NCI-H2227 (cell line): ENCODE data around the gene MTR.

Experiments used
- DNase-seq: peaks from one replicate; lab custom pipeline; 2025; ENCODE audit not compliant: unreplicated experiment; lab: John Stamatoyannopoulos, UW

Gene MTR

DNA sequence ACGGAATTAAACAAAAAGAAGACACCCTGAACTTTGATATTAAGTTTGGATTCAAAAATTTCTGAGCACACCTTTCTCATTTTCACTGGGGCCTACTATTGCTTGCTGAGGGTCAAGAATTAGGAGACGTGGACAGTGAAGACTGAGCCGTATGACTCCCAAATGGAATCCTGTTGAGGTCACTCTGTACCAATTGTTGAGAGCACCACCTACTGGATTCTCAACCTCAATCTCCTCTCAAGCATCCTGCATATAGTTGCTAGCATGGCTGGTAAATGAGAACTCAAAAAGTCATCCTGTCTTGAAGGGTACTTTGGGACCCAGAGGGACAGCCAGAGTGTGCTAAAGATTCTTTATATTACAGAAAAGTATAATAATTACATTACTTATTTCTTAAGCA, 20.2 kb upstream of the MTR start:
- DNase-seq: peak; percentile 20

DNA sequence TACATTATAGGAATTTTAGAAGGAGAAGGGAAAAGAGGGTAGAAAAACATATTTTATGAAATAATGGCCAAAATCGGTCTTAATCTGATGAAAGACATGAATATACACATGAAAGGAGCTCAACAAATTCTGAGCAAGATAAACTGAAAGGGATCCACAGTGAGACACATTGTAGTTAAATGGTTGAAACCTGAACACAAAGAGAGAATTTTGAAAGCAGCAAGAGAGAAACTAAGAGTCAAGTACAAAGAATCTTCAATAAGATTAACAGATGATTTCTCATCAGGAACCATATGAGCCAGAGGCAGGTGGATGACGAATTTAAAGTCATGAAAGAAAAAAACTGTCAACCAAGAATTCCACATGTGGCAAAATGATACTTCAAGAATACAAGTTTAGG, 15.8 kb upstream of the MTR start:
- DNase-seq: no peak

DNA sequence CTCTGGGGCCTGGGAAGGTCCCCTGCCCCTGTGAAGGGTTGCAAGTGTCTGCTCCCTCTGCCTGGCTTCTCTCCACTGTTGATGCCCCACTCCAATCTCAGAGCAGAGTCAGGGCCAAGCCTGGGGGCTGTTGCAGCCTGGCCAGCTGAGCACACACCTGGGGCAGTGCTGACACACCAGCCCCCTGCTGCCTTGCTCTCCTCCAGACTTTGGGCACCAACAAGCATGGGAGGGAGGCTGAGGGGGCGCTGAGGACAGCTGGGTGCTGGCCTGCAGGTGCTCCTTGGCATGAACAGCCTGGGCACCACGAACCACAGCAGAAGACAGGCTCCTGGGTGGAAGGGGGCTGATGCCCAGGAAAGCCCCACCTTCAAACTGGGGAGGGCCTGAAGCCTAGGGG, 9.6 kb upstream of the MTR start:
- DNase-seq: no peak

DNA sequence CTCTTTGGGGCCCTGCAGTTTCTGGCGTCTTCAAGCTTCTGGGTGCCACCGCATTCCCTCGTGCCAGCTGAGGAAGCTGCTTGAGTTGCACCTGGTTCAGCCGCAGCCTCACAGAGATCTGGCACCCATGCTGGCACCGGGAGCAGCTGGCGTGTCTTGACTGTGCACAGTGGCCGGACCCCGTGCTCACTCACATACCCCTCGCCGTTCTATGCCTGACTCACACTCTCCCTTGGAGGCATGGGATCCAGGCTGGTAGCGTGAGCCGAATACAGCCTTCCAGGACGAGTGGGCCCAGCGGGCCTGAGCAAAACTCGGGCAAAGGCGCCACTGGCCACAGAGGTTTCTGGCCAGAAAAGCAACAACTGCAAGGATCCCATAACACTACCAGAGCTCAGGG, 8.6 kb upstream of the MTR start:
- DNase-seq: no peak

DNA sequence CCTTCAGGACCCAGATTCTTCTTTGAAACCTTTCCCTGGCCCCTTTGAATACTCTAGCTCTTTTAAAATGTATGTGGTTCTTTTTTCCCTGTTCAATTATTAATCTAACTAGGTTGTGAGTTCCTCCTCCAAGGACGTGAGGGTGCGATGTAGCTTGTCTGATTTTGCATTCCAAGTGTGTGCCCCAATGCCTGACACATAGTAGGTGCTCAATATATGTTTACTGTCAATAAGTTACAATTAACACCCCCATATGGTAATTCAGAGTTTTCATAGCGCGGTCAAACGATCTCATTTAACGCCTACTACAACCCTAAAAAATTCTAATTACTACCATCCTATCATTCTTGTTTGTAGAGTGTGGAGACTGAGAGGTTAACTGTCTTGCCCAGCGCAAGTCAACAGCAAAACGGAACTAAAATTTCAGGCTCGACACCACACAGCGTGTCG, 482 bp upstream of the MTR start:
- no peak for DNase-seq

DNA sequence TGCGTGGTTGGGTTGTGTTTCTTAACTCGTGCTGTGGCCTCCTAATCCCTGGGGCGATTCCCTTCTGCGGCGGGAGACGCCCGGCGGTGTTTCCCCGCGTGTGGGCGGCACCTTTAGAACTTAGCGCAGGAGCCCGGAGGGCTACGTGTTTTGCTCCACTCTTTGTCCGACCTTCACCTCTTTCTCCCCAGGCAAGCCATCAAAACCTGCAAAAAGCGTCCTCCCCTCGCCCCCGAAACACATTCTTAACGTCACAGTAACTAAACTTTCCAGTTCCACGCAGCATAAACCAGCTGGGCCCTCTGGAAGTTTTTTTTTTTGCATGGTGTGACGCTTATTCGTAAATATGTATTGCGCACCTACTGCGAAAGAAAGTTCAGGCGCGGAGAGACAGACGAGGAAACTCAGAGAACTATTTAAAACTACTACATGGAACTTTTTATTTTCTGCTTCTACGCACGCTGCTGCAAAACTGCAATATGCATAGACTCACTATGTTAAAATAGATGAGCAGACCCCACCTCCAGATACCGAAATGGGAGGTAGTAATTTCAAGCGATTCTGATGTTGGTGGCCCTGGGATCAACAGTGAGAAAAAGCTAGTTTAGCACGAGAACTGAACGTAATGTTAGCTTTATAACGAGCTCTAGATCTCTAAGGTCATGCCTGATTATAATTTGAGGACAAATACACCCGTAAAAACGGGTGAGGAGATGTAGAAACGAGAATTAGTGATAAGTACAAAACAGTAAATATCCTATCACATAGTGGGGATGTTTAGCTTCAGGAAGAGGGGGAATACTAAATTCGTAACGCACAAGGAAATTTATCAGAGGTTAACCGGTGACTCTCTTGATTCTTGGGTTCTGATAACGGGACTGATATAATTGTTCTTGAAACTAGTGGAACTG, 920 bp downstream of the MTR start:
- no peak for DNase-seq

DNA sequence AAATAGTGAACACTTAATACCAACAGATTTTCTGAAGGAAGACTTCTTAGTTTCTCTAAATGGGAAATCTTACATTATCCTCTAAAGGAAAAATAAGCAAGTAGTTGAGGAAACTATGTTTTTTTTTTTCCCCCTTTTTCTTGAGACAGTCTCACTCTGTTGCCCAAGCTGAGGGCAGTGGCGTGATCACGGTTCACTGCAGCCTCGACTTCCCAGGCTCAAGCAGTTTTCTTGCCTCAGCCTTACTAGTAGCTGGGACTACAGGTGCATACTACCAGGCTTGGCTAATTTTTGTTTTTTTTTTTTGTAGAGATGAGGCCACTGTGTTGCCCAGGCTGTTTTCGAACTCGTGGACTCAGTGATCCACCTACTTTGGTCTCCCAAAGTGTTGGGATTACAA, 3.9 kb downstream of the MTR start:
- DNase-seq: no peak

DNA sequence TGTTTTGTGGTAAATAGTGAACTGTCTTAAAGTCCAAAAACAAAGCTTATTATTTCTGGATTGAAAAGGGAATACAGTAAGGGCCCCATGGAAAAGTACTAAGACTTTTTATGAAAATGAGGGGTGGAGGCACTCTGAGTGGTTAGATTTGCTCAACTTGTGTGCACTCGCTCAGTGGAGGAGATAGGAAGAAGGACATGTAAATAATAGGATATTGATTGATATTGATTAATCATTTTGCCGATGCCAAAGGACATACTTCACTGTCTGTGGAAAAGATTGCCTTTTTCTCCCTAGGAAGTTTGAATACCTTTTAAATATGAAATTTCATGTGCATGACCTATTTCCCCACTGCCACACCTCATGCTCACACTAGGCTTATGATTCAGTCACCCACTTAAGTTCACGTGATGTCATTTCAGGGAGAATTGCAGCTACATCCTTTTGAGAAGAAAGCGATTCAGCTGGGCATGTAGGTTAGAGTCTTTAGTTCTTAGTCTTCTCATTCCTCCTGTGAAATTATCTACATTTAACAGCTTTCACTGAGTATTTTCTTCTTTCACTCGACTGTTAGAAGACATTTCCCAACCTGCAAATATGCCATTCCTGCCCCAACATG, 5.0 kb downstream of the MTR start:
- DNase-seq: no peak

DNA sequence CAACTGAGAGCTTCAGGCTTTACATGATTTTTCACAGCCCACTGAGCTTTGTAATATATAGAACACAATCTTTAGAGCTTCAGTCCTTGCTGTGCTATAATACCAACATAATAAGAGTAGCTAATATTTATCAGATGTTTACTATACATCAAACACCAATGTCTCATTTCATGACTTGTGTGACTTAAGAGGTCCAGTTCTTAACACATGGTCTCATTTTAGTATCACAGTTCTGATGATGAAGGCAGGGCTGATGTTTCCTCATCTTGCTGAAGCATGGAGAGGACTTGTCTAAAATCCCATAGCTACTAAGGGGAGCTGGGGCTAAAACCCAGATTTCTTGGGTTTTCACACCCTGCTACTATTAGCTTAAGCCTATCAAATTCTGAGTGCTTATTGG, 5.5 kb downstream of the MTR start:
- no peak for DNase-seq

DNA sequence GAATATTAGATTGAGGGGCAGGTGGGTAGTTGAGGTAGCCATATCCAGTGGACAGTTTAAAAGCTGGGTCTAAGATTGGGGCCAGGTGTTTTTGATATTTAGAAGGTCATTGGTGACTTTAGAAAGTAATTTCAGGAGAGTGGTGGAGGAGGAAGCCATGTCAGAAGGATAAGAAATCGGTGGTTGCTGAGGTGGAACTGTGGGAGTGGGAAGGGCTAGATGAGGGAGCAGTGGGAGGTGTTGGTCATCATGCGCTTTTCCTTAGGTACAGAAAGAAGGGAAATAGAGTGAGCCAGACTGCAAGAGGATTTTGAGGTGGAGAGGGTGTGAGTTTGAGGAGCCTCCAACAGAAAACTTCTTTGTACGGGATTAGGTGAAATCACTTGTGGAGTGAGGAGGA, 7.2 kb downstream of the MTR start:
- no peak for DNase-seq

DNA sequence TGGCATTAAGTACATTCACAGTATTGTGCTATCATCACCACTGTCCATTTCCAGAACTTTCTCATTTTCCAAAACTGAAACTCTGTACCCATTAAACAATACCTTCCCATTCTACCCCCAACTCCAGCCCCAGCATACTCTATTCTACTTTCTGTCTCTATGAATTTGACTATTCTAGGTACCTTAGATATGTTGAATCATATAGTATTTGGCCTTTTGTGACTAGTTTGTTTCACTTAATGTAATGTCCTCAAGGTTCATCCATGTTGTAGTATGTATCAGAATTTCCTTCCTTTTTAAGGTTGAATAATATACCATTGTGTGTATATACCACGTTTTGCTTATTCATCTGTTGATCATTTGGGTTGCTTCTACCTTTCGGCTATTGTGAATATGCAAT, 11.5 kb downstream of the MTR start:
- DNase-seq: no peak

DNA sequence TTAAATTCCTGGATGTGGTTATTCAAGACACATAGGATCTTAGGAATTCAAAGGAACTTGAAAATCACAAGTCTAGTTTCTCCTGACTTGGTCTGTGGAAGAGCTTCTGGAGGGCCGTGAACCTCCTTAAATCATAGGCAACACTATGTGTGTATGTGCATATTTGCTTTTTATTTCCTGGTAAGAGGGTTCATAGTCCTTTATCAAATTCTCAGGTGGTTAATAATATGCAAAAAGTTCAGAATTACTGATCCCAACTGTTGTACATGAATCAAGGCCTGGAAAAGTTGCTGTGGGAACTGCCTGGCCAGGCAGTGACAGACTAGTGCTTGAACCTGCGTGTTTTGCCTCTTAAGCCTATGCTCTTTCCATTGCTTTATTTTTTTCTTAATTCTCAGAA, 12.9 kb downstream of the MTR start:
- no peak for DNase-seq

DNA sequence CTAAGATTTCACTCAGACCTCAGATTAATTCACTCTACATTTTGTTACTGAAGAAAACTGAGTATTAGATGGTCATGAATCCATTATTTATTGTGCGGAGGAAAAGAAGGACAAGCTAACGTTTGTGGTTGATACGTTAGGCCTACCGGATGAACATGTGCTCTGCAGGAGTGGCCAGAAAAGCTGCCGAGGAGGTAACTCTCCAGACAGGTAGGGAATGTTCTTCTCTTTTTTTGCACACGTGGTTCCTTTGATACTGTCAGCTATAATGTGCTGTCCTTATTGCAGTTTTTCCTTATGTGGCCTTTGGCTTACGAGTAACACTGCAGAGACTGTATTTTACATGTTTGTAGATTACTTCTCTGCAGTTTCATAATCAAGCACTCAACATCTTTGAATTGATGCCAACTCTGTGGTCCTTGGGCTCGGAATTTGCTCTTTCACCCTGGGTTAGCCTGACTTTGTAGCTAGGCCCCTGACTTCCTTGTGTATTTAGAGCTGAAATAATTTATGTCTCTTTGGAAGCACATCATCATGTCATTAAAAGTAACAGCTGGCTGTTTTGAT, 13.6 kb downstream of the MTR start:
- DNase-seq: no peak

DNA sequence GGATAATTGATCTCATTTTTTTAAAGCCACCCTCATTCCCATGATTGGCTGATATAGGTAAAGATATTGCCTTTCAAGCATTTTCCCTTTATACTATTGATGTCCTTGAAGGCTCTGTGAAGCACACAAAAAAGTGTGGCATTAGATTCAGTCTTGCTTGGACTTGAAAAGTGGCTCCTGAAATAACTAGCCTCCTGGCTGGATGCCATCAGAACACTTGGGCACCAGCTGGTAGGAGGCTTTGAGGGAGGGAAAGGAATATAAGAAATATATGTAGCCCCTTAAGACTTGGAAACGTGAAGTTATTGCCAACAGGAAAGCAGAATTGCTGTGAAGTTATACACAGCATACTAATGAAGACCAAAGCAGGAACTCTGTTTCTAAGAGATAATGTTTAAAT, 14.1 kb downstream of the MTR start:
- DNase-seq: no peak

DNA sequence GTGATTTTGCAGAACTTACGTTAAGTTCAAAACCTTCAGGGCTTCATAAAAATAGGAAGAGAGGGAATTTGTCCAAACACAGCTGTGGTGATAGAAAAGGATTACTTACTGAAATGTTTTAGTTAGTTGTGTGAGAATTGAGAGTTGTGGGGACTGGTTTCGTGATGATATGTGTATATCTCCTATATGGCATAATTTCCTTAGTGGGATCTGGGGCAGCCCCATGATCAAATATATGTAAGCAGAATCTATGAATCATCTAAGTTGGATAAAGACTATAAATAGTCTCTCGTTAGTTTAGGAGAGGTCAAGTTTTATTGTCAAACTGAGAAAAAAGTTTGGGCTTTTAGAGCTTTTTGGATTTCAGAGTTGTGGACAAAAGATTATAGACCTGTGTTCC, 14.9 kb downstream of the MTR start:
- DNase-seq: no peak

DNA sequence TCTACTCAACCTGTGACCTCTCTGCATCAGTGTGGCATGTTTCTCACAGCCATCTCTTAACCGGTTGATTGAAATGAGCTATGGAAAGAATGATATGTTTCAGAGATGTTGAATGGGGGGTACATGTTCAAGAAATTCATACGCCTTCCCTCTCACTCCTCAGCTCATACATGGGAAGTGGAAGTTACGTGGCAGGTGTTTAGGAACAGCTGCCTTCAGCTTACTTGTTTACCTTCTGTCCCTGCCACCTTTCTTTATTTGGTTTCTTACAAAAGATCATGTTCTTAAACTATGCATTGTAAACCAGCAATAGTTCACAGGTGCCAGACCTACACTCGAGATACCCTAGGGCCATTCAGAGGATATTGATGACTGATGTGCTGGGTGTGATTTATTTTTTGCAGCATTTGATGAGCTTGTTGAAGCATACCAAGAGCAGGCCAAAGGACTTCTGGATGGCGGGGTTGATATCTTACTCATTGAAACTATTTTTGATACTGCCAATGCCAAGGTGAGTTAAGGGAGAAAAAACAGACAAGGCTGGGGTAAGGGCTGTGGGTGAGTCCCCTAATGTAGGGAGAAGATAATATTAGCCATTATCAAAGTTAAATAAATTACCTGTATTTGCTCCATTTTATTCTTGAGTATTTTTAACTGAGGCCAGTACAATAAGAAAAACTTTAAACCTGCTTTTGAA, 17.4 kb downstream of the MTR start:
- no peak for DNase-seq

DNA sequence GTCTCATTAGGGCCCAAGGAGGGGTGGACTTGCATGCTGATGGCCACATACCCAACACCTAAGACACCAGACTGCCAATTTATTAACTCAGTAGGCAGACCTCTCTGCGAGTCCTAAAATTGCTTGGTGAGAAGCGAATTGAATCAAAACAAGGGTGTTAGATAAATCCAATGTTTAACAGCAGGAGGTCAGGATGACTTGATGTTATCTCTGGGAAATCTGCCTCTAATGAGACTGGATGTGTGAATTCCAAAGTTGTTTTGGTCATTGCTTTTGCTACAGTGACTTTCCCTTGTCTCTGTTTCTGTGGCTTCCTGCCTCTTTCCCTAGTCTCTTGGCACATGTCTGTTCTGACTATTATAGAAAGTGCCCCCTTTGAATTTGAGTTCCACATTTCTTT, 20.8 kb downstream of the MTR start:
- no peak for DNase-seq

DNA sequence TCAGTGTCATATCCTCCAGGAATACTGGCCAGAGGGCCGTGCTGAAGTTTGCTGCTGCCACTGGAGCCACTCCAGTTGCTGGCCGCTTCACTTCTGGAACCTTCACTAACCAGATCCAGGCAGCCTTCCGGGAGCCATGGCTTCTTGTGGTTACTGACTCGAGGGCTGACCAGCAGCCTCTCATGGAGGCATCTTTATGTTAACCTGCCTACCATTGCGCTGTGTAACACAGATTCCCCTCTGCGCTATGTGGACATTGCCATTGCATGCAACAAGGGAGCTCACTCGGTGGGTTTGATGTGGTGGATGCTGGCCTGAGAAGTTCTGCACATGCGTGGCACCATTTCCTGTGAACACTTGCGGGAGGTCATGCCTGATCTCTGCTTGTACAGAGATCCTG, 24.8 kb downstream of the MTR start:
- DNase-seq: no peak

DNA sequence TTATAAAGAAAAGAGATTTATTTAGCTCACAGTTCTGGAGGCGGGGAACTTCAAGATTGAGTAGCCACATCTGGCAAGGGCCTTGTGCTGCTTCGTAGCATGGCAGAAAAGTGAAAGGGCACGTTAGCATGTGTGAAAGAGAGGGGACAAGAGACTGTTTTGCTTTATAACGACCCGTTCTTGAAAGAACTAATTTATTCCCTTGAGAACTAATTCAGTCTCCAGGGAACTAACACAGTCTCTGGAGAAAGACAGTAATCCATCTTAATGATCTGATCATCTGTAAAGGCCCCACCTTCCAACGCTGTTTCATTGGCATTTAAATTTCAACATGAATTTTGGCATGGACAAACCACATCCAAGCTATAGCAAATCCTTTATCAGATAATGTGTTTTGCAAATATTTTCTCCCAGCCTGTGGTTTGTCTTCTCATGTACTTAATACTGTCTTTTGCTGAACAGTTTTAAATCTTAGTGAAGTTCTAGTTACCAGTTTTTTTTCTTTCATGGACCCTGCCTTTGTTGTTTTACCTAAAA, 26.1 kb downstream of the MTR start:
- DNase-seq: no peak

DNA sequence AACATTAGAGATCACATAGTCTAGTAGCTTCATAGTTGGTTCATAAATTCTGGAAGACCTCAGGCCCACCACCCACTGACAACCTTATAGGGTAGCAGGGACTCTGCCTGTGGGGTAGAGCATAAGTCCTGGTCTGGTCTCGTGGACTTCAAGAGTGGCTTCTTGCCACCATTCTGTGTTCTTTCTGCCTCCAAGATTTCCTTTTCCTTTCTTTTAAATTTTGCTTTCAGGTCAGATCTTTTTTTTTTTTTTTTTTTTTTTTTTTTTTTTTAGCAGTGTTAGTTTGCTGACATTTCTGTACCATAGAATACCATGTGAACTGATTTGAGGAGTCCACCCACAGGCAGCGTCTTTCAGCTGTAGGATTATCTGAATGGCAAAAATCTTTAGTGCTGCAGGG, 28.5 kb downstream of the MTR start:
- DNase-seq: no peak

DNA sequence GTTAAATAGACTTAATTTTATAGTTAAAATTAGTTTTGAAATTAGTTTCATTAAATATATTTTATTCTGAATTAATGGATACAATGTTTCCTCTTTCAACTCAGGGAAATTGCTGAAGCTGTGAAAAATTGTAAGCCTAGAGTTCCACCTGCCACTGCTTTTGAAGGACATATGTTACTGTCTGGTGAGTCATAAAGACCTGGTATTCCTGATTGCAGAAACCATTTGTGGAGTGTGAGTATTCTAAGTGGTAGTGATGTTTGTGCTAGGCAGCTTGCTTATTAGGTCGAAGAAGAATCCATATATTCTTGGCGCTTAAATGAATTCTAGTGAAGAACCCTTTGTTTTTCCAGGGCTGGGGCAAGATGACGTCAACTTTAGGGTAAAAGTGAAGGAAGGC, 34.0 kb downstream of the MTR start:
- DNase-seq: no peak

DNA sequence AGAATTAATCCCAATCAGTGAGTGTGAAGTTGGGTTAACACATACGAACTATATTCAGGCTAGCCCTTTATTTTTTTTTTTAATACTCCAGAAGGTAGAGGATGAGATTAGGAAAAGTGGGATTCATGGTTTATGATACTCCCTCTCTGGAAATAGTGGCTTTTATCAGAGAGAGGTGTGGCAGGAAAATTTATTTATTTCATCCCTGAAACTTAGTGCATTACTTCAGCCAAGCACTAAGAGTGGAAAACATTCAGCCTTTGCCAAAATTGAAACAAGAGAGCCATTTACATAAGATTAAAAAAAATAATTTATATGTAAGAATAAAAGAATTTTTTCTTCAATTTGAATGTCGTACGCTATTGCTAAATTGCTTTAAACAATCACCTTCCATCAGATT, 35.0 kb downstream of the MTR start:
- no peak for DNase-seq
